Tibial artery (tissue), 4 donors: ENCODE measurements around the gene ING3.

Source experiments
- DNase-seq, 2 donors: peaks; one replicate each; pipeline ENCODE4 v3.0.0-alpha.2; 2019
- H3K27ac ChIP-seq, 2 donors: fragments of 200-600 bp; sonication (generic) in 1 of 2; 1 replicate in 1 of 2; 2 replicates in 1 of 2; pipeline ENCODE4 v1.5.1; 2018 to 2019; ENCODE audit warnings: mild to moderate bottlenecking in 1 of 2
- H3K27me3 ChIP-seq, 2 donors: fragments of 200-600 bp; sonication (generic) in 1 of 2; one replicate each; pipeline versions ENCODE4 v1.5.1 to v1.6.0; 2016 to 2019
- H3K36me3 ChIP-seq, 3 donors: fragments of 200-600 bp; sonication (generic) in 2 of 3; one replicate each; pipeline ENCODE4 v1.5.1; 2016 to 2019; ENCODE audit warnings: mild to moderate bottlenecking in 2 of 3
- H3K4me1 ChIP-seq, 4 donors: fragments of 200-600 bp; sonication (generic) in 2 of 4; 1 replicate in 3 of 4; 2 replicates in 1 of 4; pipeline ENCODE4 v1.5.1; 2016 to 2019
- H3K4me3 ChIP-seq, 2 donors: fragments of 200-600 bp; sonication (generic) in 1 of 2; 1 replicate in 1 of 2; 2 replicates in 1 of 2; pipeline ENCODE4 v1.5.1; 2018 to 2019; ENCODE audit warnings: mild to moderate bottlenecking in 2 of 2
- H3K9me3 ChIP-seq, 3 donors: fragments of 200-600 bp; sonication (generic) in 1 of 3; one replicate each; pipeline ENCODE4 v1.5.1; 2016 to 2019
- intact Hi-C: fragments of 100-400 bp; cut with DNase I; formaldehyde crosslinking; loops from one replicate; pipeline ENCODE4 v1.15.0; 2023; ENCODE audit warnings: low total_unique reads
- TF ChIP-seq, protein P1 (sequence below), 2 experiments: fragments of 200-600 bp in 1 of 2; fragments of 450-650 bp in 1 of 2; IDR thresholded peaks; one replicate each; pipeline ENCODE4 v1.5.1; 2017 to 2019; ENCODE audit warnings: antibody characterized with exemption in 2 of 2, mild to moderate bottlenecking in 1 of 2, moderate library complexity in 1 of 2

ING3 gene

DNA sequence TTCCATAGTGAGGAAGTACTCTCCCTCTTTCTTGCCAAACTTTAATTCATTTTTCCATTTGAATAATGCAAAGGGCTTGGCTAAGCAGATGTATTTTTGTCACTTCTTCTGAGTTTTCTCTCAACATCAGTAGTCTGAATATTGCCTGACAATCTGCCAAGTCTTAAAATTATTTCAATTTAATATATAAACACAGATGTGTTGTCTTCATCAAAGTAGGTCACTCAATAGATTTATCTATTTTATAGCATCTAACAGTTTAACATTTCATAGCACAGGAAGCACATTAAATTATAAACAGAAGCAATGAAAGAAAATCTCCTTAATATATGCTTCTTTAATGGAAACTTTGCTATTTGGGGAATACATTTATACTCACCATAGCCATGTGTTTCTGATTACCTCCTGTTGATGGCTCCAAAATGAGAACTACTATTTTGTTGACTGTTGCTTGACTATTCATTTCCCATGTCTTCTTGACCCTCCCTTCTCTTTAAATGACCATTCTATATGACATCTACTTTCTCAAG is 42.5 kb downstream of the ING3 start:
- H3K4me1 ChIP-seq = peaks cover 0 to 64% (median 19%) of the 10 kb centered on the region in 4 donors
- TF ChIP-seq, protein P1, sequence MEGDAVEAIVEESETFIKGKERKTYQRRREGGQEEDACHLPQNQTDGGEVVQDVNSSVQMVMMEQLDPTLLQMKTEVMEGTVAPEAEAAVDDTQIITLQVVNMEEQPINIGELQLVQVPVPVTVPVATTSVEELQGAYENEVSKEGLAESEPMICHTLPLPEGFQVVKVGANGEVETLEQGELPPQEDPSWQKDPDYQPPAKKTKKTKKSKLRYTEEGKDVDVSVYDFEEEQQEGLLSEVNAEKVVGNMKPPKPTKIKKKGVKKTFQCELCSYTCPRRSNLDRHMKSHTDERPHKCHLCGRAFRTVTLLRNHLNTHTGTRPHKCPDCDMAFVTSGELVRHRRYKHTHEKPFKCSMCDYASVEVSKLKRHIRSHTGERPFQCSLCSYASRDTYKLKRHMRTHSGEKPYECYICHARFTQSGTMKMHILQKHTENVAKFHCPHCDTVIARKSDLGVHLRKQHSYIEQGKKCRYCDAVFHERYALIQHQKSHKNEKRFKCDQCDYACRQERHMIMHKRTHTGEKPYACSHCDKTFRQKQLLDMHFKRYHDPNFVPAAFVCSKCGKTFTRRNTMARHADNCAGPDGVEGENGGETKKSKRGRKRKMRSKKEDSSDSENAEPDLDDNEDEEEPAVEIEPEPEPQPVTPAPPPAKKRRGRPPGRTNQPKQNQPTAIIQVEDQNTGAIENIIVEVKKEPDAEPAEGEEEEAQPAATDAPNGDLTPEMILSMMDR (IDR thresholded peaks at IDR 0.05) = no peak
- H3K27me3 ChIP-seq = no peaks in the 10 kb centered on the region
- no peaks in the 10 kb centered on the region for H3K36me3 ChIP-seq
- no peaks in the 10 kb centered on the region for H3K9me3 ChIP-seq
- intact Hi-C loops = no loop called here
- H3K27ac ChIP-seq = peak overlapping the region; percentile 87 to 89
- H3K4me3 ChIP-seq = peak overlapping the region; percentile 63
- no peak for DNase-seq

DNA sequence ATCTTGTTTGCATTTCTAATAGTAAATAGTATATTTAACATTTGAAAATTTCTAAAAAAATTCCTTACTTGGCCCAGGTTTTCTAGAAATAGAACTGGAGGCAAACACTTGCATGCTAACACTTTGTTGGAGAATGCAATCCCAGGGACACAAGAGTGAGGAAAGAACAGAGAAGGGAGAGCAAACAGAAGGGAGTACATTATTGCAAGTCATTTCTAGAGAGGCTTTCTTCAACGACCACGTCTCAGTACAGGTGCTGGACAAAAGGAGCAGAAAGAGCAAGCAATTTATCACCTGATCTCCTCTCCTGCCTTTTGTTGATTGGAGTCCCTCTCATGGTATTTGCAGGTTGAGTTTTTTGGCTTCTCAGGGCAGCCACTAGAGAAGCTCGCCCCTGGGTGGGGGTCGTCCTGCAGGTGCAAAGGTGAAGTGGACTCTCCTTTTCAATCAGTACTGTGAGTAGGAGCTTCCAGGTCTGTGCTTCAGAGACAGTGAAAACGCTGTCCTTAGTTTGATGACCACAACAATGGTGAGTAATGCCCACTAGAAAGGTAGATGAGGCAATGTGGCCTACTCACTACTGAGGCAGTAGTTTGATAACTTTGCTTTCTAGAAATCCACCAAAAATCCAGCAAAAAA is 43.1 kb downstream of the ING3 start:
- intact Hi-C loops = no loop called here
- peak overlapping the region; percentile 87 to 89 for H3K27ac ChIP-seq
- no peak for DNase-seq
- peaks cover 0 to 70% (median 19%) of the 10 kb centered on the region in 4 donors for H3K4me1 ChIP-seq
- no peaks in the 10 kb centered on the region for H3K36me3 ChIP-seq
- TF ChIP-seq, protein P1 (IDR thresholded peaks at IDR 0.05) = no peak
- no peaks in the 10 kb centered on the region for H3K27me3 ChIP-seq
- peak overlapping the region in 1 of 2 donors; percentile 63 for H3K4me3 ChIP-seq
- H3K9me3 ChIP-seq = no peaks in the 10 kb centered on the region

DNA sequence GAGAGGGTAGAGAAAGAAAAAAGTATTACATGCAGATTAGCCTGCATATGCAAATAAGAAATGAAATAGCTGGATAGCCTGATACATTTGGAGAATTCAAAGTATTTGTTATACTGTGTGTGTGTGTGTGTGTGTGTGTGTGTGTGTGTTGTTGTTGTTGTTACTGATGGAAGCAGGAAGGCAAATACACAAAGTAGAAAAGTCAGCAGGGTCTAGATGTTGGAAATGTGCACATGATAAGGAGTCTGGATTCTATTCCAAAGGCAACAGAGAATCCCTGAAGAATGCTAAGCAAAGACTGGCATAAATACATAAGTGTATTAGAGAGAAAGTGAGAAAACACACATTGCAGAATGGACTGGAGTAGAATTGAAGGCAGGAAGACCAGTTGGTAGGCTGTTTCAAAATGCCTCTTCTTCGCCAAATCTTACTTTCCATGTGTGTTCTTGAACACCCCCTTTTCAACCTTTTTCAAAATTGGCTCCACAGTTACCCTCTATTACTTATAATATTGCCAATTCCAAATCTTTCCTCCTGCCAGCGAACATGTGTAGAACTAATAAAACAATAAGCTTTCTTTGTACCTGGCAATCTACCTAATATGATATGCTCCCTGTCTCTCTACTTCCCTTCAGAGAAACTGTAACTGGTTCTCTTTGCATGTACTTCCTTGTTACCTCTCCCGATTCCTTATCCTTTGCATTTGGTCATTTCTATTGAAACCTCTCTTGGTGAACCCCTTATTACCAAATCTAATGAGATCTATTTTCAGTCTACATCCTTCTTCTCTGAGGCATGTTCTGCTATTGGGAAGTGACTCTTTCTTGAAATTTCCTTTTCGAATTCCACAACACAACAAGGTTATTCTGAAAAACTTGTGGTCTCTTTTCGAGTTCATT is 44.2 kb downstream of the ING3 start:
- no peak for DNase-seq
- Histone ChIP-seq H3K9me3 (no peaks in the 10 kb centered on the region), H3K4me1 (peaks cover 0 to 81% (median 19%) of the 10 kb centered on the region in 4 donors), H3K27me3 (no peaks in the 10 kb centered on the region), H3K4me3 (peak overlapping the region in 1 of 2 donors; percentile 63), H3K27ac (peak overlapping the region; percentile 31 to 89), H3K36me3 (no peaks in the 10 kb centered on the region)
- TF ChIP-seq, protein P1 (IDR thresholded peaks at IDR 0.05) = no peak
- intact Hi-C loops = no loop called here

DNA sequence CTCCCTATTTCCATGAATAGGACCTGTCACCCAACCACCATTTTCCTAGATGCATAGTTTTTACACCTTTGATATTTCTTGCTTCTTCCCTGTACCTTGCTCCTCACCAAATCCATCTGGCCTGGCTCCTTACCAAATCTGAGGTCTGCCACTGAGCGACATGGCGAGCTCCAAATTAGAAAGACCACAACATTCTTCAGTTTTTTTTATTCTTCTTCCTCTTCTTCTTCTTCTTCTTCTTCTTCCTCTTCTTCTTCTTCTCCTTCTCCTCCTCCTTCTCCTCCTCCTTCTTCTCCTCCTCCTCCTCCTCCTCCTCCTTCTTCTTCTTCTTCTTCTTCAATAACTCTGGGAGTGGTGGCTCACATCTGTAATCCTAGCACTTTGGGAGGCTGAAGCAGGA is 45.1 kb downstream of the ING3 start:
- H3K27me3 ChIP-seq = no peaks in the 10 kb centered on the region
- H3K27ac ChIP-seq = peak overlapping the region; percentile 85 to 89
- intact Hi-C loops = no loop called here
- no peaks in the 10 kb centered on the region for H3K36me3 ChIP-seq
- peaks cover 0 to 88% (median 22%) of the 10 kb centered on the region in 4 donors for H3K4me1 ChIP-seq
- no peak overlapping the region for H3K4me3 ChIP-seq
- TF ChIP-seq, protein P1 (IDR thresholded peaks at IDR 0.05) = no peak
- no peak for DNase-seq
- H3K9me3 ChIP-seq = no peaks in the 10 kb centered on the region

DNA sequence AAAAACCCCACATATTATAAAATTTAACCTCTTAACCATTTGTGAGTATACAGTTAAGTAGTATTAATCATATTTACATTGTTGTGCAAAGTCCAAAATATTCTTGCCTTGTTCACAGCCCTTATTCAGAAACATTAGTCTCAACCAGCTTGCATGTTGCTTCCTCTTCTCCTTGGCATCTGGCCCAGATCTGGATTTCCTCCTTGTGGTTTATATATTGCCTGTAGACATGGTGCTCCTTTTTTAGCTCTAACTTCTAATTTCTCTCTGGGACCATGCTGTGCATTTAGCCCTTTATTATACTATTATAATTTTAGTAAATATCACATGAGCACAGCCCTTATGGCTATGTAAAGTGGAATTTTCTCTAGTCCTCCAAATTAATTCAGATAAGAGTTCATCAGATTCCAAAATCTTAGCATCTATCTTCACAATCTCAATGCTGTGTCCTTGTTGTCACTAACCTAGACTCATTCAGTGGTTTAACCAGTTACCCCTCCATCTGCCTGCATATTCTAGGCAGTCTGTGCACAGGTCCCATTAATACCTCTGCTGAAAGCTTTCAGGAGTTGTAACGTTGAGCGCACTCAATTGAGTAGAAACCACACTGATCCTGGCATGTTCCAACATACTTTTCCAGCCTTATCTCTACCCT is 45.9 kb downstream of the ING3 start:
- intact Hi-C loops = no loop called here
- TF ChIP-seq, protein P1 (IDR thresholded peaks at IDR 0.05) = peak in 1 of 2 experiments; percentile 12
- Histone ChIP-seq H3K4me1 (peaks cover 0 to 96% (median 30%) of the 10 kb centered on the region in 4 donors), H3K27me3 (no peaks in the 10 kb centered on the region), H3K9me3 (no peaks in the 10 kb centered on the region), H3K4me3 (no peak overlapping the region), H3K27ac (peak overlapping the region; percentile 85 to 89), H3K36me3 (no peaks in the 10 kb centered on the region)
- peak; percentile 84 to 89 for DNase-seq
